GM21717 (cell line): ENCODE data around the gene KLHL13.
"Not testable (repeated sequence)": the region's sequence is repeated elsewhere in the genome, so short reads cannot be mapped to it uniquely, and the experiment has no call there.

Source experiments
- ATAC-seq: cut with Tn5 transposase; IDR thresholded peaks from one replicate; pipeline ENCODE4 v1.9.1; 2021; ENCODE audit warnings: mild to moderate bottlenecking, moderate library complexity; ENCODE audit not compliant: unreplicated experiment

KLHL13 gene

DNA sequence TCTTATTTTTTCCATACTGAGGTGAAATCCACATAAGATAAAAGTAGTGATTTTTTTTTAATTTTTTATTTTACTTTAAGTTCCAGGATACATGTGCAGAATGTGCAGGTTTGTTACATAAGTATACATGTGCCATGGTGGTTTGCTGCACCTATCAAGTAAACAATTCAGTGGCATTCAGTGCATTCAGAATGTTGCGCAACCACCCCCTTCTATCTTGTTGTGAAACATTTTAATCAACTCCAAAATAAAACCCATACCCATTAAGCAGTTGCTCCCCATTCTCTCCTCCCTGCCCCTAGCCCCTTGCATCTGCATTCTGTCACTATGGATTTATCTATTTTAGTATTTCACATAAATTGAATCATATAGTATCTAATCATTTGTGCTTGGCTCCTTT, 121.2 kb downstream of the KLHL13 start:
- ATAC-seq, result no peak

- no peak for ATAC-seq
These were observed 124.4 kb downstream of the KLHL13 start for GRCh38 chrX:117992192-117992723.

- no peak for ATAC-seq
These were observed 126.2 kb downstream of the KLHL13 start for GRCh38 chrX:117990438-117990837.

DNA sequence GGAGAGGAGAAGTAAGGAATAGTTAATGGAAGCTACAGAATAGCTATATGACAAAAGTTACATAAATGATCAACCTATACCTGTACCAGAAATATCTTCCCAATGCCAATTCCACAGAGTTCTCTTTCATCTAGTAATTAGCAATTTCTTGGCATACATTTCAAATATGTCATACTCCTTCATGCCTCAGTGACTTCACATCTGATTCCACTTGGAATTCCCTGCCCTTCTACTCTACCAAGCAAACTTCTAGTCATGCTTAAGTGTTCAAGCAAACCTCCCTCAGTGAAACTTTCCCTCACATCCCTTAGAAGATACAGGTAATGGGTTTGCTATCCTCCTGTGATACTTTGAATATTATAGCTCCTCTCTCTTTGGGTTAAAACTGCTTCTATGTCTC, 127.1 kb downstream of the KLHL13 start:
- ATAC-seq, result no peak

GRCh38 chrX:117987373-117987772, 129.2 kb downstream of the KLHL13 start:
- no peak for ATAC-seq

DNA sequence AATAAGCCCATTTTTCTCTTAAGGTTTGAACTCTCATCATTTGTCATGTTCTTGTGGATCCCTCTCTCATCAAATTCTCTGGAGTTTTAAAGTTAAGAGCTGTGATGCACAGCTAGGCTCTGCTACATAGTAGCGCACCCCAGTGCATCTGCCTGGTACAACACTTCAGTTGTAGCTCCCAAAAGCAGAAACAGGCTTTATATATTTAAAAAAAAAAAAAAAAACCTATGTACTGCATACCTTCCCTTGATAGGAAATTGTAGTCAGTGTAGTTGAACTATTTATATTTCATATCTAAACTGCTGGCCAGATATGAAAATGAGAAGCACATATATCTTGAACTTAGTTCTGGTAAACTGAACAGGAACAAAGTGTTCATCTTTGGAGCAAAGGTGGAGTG, 131.4 kb downstream of the KLHL13 start:
- peak; percentile 53 for ATAC-seq

DNA sequence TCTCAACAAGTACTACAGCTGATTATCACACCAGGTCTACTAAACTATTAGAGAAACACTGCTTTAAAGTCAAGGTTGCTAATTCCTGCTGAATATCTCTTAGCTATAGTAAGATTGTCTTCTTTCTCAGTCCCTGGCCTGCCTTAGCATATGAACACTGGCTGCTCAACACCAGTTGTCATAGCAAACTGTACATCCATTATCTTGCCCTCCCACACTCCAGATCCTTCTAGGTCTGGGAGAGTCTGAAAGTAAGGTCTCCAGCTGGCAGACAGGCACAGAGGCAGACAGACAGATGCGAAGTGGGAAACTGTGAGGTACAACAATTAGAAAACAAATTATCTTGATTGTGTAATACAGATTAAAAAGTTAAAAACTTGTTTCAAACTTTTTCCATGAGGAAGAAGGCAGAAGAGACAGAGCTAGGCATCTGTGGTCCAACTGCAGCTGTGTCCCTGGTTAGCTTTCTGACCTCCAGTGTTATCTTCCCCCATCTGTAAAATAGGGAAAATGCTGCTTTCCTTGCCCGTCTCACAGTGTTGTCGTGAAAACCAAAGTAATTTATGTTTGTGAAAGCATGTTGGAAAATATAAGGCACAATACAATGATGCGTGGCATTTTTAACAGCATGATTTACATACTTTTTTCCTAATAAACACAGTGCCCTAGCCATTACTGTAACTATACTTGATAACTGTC, 133.8 kb downstream of the KLHL13 start:
- no peak for ATAC-seq

DNA sequence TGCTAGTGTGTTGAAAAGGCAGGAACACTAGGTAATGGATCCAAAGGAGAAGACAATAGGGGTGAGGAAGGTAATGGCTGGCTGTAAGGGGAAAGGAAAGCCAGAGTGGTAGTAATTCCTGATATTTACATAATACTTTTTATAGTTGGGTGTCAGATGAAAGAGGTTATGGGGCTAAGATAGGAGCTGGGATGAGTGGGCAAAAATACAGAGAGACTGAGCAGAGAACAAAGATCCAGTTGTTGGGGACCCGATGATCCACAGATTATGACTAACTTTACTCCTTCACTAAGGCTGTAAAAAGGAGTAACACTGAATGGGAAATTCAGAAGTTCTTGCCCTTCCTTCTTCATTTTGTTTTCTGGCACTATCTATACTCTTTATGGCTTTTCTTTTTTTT, 138.2 kb downstream of the KLHL13 start:
- no peak for ATAC-seq

GRCh38 chrX:117977526-117977925, 139.1 kb downstream of the KLHL13 start:
- no peak for ATAC-seq

DNA sequence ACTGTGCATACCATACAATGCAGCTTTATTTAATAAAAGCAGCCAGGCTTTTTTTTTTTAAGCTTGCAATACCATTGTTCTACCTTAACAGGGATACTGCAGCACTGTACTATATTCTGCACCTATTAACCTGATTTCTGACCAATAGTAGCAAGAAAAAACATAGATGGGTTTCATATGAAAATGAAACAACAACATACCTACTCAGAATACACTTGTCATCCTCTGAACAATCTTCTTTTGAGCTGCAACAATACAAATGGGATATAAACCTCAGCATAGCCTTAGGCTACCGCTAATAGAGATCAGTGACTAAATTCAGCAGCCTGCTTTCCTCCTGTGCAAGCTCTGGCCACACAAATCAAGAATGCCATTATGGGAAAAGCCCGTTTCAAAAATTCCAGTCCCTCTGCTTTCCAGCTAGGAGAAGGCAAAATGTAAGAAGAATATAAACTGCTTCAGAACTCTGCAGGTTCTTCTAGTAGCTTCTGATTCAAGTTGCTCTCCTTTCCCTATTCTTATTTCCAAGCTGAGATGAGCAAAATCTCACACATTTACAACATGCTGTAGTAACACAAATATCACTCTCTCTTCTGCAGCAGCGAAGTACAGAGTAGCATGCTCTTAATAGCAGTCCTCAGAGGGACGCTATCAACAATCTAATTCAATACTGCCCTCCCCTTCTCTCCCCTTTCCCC, 143.4 kb downstream of the KLHL13 start:
- peak; percentile 79 for ATAC-seq

GRCh38 chrX:117972711-117973109, 143.9 kb downstream of the KLHL13 start:
- ATAC-seq, result peak; percentile 9

GRCh38 chrX:117969782-117970181, 146.8 kb downstream of the KLHL13 start:
- no peak for ATAC-seq

DNA sequence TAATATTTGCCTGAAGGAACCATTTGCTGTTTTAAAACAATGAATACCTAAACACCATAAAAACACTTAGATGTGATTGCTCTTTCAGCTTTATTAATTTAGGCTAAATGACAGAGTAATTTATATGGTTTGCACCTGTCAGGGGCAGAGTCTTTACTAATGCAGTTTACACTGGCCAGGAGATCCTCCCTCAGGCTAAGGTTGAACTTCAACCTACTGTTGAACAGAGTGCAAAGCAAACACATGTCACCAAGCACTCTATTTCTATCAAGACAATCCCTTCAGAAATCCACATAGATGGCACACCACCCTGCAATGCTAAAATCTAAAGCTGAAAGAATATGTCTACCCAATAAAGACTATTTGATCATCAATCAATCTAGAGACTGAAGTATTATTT, 147.3 kb downstream of the KLHL13 start:
- no peak for ATAC-seq

- no peak for ATAC-seq
These were observed 157.6 kb downstream of the KLHL13 start for GRCh38 chrX:117959045-117959444.

DNA sequence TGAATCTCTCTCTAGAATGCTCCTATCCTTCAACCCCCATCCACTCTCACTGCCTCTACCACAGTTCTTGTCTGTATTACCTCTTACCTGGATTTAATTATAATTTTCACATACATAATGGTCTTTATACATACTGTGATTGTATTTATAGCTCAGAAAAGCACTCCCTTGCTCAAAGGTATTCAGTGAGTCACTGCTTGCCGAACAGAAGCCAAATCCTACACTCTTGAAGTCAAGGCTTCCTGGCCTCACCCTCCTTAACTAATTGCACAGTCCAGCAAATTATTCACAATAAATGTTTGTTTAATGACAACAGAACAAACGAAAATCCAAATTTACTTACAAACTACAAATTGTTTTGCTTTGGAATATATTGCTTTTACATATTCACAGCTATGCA, 159.5 kb downstream of the KLHL13 start:
- ATAC-seq, result no peak

GRCh38 chrX:117939296-117939695, 177.3 kb downstream of the KLHL13 start:
- ATAC-seq, result not testable (repeated sequence)

GRCh38 chrX:117936118-117936517, 180.5 kb downstream of the KLHL13 start:
- no peak for ATAC-seq

DNA sequence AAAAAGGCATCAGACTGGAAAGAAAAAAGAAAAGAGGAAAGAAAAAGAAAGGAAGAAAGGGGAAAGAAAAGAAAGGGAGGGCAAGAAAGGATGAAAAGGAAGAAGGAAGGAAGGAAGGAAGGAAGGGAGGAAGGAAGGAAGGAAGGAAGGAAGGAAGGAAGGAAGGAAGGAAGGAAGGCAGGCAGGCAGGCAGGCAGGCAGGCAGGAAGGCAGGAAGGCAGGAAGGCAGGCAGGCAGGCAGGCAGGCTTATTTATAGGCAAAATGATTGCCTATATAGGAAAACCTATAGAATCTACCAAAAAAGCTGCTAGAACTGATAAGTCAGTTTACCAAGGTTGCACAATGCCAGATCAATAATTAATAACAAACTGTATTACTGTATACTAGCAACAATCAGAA, 186.5 kb downstream of the KLHL13 start:
- ATAC-seq, result not testable (repeated sequence)

GRCh38 chrX:117919755-117920154, 196.9 kb downstream of the KLHL13 start:
- no peak for ATAC-seq

GRCh38 chrX:117910216-117910615, 206.4 kb downstream of the KLHL13 start:
- ATAC-seq, result no peak

DNA sequence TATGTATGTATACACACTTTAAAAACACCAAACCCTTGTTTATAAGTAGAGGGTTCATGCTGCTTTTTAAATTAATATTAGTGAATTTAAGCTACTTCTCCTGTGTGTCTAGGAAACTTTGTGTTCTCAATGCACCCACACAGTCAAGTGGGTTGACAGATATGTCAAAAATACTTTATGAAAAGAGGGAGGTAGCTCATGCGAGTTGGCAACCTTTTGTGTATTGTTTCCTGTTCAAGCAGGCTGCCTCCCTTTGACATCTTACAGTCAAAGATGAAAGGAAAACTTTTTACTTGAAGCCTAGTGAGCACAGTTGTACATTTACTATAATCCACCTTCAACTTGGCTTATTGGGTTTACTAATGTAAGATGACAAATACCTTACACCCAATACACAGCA, 218.4 kb downstream of the KLHL13 start:
- no peak for ATAC-seq

DNA sequence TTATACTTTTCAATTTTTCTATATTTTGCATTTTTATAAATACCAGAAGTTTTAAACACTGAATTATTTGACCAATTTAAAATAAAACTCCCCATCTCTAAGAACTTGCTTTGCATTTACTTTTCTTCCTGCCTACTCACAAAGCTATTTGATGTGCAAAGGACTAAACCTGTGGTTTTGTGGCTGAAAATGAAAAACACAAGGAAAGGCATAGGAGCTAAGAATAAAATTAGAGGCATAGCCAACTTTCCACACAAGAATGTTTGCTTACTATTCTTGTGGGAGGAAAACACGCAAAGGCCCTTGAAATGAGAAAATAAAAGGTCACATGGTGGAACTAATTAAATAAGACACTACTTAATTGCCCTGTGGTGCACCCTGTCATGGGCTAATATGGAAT, 221.2 kb downstream of the KLHL13 start:
- no peak for ATAC-seq
